ENCODE results near the gene LRFN2.

LRFN2 gene

DNA sequence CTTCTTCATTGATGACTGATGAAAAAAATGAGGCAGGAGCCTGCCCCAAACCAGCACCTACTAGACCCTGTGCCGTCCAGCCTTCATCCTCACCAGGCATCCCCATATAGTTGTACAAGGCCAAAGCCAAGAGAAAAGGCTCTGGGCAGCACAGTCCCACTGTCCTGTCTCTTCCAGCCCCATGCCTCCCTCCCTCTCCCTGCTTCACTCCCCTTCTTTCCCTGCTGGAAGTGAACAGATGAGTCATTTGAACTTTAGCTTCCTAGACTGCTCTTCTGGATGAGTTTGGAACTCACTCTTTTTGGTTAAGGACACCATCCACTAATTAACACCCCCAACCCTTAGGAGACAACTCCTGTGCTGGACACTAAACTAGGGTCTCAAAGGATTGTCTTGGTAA lies 235.2 kb downstream of the LRFN2 start:
- DNase-seq, result no peak

DNA sequence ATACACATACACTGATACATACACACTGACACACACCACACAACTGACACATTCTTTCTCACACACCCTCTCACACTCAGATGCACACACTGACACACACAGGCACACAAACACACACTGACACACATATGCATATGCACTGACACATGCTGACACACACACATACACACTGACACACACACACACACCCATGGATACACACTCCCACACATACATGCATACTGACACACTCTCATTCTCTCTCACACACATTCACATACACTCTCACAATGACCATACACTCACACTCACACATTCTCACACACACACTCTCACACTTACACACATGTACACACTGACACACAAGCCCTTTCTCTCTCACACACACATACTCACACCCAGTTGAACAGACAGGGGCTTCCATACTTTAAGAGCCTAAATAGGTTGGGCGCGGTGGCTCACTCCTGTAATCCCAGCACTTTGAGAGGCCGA lies 236.4 kb downstream of the LRFN2 start:
- DNase-seq, result no peak

DNA sequence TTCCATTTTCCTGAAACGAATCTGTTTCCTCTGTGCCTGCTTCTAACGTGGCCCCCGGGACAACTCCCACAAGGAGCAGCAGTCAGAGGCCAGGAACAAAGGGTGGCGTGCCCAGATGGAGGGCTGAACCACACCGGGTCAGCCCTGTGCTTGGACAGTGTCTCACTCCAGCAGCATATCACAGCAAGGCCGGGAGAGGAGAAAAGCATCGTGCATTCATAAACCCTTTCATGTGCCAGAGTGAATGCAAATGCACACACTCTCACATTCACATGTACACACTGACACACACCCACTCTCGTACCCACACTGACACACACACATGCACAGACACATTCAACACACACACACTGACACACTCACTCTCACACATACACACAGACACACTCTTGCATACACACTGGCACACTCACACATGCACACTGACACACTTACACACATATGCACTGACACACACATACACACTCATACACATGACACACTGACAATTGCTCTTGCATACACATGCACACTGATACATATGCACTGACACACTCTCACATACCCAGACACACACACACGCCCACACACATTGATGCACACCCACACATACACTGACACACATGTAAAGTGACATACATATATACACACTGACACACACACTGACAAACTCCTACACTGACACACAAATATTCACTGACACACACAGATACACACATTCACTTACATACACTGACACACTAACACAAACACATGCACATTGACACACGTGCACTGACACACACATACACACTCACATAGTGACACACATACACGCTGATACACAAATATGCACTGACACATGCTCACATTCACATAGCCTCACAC lies 237.0 kb downstream of the LRFN2 start:
- no peak for DNase-seq

DNA sequence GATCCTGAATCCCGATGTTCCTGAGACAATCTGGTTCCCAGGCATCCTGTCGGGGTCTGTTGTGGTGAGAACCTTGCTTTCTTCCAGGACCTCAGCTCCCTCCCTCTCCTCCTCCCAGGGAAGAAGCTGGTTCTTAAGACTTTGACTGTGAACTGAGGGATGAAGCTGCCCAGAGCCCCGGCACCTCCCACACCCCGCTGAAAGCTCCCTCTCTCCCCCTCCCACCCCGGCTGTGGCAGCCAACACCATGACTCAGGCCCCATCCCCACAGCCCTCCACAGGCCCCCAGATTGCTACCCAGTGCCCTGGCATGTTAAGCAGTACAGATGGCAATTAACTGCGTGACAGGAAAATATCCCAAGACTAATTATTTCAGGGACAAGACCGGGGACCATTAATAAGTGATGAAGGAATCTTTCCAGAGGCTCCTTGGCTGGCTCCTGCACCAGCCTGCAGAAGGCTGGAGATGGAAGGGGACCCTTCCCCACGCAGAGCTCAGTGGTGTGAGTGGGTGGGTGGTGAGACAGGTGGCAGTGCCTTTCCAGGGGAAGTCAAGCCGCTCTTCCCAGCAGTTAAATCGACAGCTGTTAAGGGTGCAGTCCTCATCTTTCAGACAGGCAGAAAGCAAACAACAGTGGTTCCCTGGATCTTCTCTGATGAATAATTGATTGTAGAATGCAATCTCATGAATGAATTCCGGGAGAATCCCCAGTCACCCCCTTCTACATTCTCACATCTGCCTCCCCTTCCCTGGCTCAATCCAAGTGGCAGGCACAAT lies 237.9 kb downstream of the LRFN2 start:
- DNase-seq, result peak in 4 of 51 donors; percentile 11 to 61 (median 26)

DNA sequence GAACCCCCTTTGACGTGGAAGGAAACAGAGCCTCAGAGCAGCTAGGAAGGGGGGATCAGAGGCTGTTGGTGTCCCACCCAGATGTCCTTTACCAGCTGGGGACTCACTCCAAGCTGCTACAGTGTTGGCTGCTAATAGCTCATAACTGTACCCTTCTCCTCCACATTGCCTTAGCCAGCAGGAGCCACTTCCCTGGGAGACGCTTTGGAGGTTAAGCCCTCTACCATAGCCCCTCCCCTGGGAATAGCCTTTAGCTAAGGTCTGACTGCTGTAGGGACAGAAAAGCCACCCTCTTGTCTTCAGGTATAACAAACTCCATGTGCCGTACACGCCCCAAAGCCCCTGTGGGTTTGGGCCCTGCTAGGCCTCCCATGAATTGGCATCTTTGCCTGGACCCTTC lies 238.6 kb downstream of the LRFN2 start:
- DNase-seq, result no peak

DNA sequence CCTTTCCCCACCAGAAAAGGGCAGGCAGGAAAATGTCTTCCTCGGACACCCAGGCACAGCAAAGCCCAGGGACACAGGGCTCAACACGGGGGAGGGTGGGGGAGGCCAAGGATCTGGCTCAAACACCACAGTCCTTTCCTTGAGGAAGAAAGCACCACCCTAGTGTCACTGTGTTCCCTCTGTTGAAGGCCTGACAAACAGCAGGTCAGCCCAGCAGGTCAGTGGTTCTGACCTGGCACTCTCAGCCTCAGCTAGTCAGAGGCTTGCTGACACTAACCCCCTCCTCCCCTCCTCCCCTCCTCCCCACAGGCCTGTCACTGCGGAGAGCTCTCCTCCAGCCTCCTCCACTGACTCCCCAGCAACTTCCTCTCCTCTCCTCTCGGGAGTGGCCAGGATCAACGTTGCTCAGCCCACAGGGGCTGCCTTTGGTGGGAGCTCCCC lies 239.6 kb downstream of the LRFN2 start:
- no peak for DNase-seq

DNA sequence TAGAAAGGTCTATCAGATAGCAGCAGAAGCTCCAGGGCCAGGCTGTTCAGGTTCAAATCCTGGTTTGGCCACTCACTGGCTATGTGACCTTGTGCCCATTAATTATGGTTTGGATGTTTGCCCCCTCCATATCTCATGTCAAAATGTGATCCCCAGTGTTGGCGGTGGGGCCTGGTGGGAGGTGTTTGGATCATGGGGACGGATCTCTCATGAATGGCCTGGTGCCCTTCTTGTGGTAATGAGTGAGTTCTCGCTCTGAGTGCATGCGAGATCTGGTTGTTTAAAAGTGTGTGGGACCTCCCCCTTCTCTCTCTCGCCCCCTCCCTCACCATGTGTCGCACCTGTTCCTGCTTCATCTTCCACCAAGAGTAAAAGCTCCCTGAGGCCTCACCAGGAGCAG lies 240.9 kb downstream of the LRFN2 start:
- no peak for DNase-seq

DNA sequence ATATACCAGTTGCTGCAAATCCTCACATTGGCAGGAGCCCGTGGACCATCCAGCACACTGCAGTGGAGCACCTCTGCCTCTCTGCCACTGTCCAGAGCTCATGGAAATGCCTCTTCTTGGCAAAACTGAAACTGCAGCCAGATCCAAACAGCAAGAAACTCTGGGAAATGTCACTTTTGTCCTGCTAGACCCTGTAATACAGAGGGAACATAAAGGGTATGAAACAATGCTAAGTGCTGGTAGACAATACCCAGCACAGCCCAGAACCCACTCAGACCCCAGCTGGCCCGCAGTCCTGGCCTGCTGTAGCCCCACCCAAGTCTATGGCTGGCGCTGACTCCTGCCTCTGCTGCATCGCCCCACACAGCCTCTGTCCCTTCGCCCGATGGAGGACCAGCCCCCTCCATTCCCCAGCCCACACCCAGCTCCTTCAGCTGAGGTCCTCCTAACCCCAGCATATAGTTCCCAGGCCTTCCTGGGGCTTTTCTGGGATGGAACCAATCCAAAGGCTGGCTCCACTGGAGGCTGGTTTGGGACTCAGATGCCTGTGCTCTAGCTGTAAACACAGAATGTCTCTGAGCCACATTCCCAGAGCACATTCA lies 242.5 kb downstream of the LRFN2 start:
- no peak for DNase-seq

DNA sequence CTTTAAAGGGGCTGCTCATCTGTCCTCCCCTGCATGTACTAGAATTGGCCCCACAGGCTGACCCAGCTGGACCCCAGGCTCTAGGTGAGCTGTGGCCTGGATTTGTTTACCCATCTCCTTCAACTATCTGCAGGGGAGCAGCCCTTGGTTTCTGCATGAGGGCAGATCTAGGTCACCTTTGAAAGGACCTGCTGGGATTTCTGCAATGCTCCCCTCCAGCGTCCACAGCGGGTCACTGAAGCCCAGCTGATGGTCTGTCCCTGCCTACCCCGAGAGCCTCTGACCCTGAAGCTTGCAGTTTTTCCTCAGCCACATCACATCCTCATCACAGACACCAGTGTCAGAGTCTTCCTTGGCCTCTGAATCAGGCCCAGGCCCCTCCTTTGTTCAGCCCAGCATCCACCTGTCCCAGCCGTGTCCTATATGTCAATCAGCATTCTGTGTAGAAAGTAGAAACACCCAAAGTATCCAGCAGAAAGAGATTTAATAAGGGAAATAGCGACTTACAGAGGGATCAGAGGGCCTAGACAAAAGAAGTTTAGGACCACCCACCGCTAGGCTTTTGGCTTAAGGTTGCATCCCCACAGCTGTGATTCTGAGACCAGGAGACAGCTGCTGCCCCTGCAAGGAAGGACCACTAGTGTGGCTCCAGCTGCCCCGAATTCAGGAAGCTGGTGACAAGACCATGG lies 243.1 kb downstream of the LRFN2 start:
- no peak for DNase-seq

DNA sequence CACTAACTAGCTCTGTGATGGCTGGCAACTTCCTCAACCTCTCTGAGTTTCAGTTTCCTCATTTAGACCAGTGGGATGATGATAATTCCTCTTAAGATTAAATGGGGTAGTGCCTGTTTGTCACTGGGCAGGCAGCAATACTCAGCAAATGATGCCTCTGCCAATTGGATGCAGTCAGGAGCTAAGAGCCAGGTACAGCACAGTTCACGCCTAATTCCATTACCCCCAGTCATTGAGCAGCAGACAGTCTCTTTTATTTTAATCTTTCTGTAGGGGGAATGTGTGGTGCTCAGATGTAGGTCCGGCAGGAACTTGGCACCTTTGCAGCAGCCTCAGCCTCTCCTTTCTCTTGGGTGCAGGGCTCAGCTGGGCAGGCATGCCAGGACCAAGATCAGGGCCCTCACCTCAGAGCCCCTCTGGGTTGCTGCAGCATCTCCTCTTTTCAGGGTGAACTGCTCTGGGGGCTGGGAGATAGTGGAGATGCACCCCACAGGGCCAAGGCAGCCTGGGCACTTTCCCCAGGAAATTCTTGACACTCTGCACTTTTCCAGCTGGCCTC lies 243.8 kb downstream of the LRFN2 start:
- no peak for DNase-seq

DNA sequence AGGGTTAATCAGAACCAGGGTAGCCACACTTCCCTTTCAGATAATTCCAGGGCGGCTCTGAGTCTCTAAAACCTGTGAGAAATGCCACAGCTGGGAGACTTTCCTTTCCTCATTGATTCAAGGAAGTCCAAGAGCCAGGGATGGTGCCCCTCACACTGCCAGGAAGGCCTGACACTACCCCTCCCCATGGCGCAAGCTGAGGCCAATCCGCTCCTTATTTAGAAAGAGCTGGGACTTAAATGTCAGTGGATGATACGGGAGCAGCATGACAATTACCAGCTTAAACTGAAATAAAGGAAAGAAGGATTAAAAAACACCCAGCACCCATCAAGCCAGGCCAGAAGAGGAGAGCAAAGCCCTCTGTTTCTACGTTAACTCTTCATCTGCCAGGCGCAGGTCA lies 244.4 kb downstream of the LRFN2 start:
- peak in 17 of 51 donors; percentile 8 to 71 (median 34) for DNase-seq

DNA sequence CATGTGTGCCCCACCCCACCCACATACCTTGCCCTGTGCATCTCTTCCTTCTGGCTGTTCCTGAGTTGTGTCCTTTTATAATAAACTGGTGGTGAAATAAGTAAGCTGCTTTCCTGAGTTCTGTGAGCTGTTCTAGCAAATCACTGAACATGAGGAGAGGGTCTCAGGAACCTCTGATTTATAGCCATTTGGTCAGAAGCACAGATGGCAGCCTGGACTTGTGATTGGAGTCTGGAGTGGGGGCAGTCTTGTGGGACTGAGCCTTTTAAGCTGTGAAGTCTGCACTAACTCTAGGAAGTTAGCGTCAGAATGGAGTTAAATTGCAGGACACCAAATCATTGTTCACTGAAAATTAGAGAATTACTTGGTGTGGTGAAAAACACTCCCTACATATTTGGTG lies 245.4 kb downstream of the LRFN2 start:
- DNase-seq, result no peak
